VCaP (cell line): ENCODE measurements around the gene SCN9A.
A peak's percentile ranks its signal among the peaks of the same experiment; 100 is the strongest.

Experiments
- H3K27ac ChIP-seq: fragments of 450-650 bp; 2 replicates; pipeline ENCODE4 v1.5.1; 2017
- CTCF ChIP-seq: fragments of 450-650 bp; conservative IDR thresholded peaks from 2 replicates; pipeline ENCODE4 v1.5.1; 2017; ENCODE audit warnings: mild to moderate bottlenecking, moderate library complexity

Gene SCN9A

DNA sequence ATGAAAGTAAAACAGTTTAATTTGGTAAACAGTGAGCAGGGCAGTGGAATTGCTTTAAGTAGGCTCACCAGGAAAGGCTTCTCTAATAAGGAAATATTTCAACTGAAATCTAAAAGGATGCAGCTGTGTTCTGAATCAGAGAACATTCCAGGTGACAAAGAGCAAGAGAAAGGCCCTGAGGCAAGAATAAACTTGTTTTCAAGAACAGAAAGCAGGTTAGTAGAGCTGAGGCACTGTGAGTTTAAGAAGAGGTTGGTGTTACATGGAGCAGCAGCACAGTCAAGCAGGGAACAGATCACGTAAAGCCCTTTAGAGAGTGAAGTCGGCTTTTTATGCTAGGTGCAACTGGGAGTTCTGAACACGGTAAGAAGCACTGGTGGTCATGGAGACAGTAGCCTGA is 191.0 kb downstream of the SCN9A start:
- H3K27ac ChIP-seq: no peak overlapping the region
- no peak for TF ChIP-seq CTCF

DNA sequence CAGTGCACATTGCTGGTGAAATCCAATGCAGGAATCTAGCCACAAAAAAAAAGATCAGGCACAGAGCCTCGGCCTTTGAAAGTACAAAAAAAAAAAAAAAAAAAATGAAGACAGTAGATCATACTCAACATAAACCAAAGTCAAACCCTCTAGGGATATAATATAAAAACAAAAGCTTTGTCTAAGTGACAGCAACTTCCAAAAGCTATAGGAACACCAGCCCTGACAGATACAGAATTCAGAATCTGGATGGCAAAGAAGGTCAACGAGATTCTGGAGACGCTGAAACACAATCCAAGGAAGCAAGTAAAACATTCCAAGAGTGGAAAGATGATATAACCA is 194.0 kb downstream of the SCN9A start:
- no peak overlapping the region for H3K27ac ChIP-seq
- peak; percentile 66 for TF ChIP-seq CTCF

- no peak overlapping the region for H3K27ac ChIP-seq
- TF ChIP-seq CTCF: peak; percentile 84
These were observed 194.6 kb downstream of the SCN9A start for GRCh38 chr2:166180951-166181812.

DNA sequence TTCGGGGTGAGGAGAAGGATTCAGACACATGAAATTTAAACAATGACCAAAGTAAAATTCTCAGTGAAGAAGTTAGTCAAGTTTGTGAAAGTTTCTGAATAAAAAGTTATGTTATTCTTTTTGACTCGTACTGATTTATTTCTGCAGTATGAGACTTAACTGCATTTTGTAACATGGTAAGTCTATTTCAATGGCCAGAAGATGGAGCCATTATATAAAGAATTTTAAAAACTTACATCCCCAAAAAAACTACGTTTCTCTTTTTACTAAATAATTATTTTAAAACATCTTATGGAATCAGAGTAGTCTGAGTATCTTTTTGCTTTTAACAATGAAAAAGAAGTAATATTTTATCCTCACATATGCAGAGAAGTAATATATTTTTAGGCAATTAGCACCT is 196.5 kb downstream of the SCN9A start:
- no peak overlapping the region for H3K27ac ChIP-seq
- peak; percentile 34 for TF ChIP-seq CTCF

DNA sequence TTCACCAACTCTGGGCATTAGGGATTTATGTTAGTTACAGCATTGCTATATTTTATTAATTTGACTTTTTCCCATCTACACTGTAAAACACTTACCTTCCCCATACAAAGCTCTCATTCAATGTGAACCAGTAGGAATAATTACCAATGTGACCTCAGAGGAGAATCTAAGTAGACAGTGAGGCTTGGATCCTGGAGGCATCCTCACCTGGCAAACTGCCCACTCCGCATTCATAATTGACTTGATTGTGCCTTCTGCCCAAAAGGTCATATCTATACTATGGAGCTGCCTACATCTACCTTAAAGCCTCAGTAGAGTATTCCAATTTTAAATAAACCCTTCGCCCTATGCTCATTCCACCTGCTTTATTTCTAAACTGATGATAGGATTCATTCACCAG is 202.5 kb downstream of the SCN9A start:
- no peak for TF ChIP-seq CTCF
- H3K27ac ChIP-seq: no peak overlapping the region

- no peak for TF ChIP-seq CTCF
- H3K27ac ChIP-seq: no peak overlapping the region
These were observed 204.5 kb downstream of the SCN9A start for GRCh38 chr2:166171216-166171615.

GRCh38 chr2:166170356-166170755 is 205.4 kb downstream of the SCN9A start:
- no peak overlapping the region for H3K27ac ChIP-seq
- TF ChIP-seq CTCF: no peak
